ENCODE data around the gene IRAK2.

DNA sequence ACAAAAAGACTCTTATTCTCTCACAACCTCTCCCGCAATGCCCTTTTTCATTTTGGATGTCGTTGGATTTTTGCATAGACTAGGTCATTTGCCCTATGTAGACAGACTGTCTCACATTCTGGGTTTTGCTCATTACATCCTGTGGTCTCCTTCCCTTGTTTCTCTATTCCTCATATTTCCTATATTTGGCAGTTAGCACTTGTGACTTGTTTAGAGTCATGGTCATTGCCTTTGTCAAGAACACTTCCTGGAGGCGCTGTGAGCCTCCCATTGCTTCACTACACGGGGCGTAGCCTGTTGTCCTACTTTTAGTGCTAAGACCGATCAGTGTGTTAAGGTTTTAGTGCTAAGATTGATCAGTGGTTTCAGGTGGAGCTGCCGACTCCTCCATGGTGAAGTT lies 67.4 kb downstream of the IRAK2 start:
- TF ChIP-seq EP300 (IDR thresholded peaks at IDR 0.05): no peak
- TF ChIP-seq, protein P1, sequence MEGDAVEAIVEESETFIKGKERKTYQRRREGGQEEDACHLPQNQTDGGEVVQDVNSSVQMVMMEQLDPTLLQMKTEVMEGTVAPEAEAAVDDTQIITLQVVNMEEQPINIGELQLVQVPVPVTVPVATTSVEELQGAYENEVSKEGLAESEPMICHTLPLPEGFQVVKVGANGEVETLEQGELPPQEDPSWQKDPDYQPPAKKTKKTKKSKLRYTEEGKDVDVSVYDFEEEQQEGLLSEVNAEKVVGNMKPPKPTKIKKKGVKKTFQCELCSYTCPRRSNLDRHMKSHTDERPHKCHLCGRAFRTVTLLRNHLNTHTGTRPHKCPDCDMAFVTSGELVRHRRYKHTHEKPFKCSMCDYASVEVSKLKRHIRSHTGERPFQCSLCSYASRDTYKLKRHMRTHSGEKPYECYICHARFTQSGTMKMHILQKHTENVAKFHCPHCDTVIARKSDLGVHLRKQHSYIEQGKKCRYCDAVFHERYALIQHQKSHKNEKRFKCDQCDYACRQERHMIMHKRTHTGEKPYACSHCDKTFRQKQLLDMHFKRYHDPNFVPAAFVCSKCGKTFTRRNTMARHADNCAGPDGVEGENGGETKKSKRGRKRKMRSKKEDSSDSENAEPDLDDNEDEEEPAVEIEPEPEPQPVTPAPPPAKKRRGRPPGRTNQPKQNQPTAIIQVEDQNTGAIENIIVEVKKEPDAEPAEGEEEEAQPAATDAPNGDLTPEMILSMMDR (IDR thresholded peaks at IDR 0.05): no peak
- no peak for TF ChIP-seq POLR2A (IDR thresholded peaks at IDR 0.05)
- TF ChIP-seq POLR2AphosphoS5 (IDR thresholded peaks at IDR 0.05): no peak

Data from suprapubic skin (tissue), 4 donors.